Measurements from ENCODE around the gene GPBP1.
"Not testable (repeated sequence)": the region's sequence is repeated elsewhere in the genome, so short reads cannot be mapped to it uniquely, and the experiment has no call there.

The GPBP1 gene

DNA sequence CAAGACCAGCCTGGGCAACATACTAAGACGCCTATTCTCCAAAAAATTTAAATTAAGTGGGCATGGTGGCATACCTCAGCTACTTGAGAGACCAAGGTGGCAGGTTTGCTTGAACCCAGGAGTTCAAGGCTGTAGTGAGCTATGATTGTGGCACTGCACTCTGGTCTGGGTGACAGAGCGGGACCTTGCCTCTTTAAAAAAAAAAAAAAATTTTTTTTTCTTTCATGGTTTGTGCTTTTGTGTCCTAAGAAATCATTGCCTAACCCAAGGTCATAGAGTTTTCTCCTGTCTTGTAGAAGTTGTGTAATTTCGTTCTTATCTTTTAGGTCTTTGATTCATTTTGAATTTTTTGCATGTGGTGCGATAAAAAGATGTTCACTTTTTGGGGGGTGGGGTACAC, 12.3 kb downstream of the GPBP1 start:
- DNase-seq (ENCODE audit: low read depth) = no peak
- H3K4me3 ChIP-seq (ENCODE audit: control insufficient read depth, low read depth, low read length) = no peak overlapping the region
- TF ChIP-seq CTCF (conservative IDR thresholded peaks at IDR 0.05; ENCODE audit: control insufficient read depth, insufficient read depth, low read depth, low read length) = no peak

DNA sequence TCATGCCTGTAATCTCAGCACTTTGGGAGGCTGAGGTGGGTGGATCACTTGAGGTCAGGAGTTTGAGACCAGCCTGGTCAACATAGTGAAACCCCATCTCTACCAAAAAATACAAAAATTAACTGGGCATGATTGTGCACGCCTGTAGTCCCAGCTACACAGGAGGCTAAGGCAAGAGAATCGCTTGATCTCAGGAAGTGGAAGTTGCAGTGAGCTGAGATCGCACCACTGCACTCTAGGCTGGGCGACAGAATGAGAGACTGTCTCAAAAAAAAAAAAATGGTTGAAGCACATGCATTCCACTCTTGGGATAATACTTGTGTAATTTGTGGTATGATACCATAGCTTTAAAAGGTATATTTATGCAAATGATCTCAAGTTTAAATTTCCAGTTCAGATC, 14.1 kb downstream of the GPBP1 start:
- not testable (repeated sequence) for DNase-seq (ENCODE audit: low read depth); H3K4me3 ChIP-seq (ENCODE audit: control insufficient read depth, low read depth, low read length)

- H3K4me3 ChIP-seq (ENCODE audit: control insufficient read depth, low read depth, low read length) = no peak overlapping the region
- no peak for DNase-seq (ENCODE audit: low read depth)
- no peak for TF ChIP-seq CTCF (conservative IDR thresholded peaks at IDR 0.05; ENCODE audit: control insufficient read depth, insufficient read depth, low read depth, low read length)
These were observed 15.7 kb downstream of the GPBP1 start for GRCh38 chr5:57189515-57189914.

DNA sequence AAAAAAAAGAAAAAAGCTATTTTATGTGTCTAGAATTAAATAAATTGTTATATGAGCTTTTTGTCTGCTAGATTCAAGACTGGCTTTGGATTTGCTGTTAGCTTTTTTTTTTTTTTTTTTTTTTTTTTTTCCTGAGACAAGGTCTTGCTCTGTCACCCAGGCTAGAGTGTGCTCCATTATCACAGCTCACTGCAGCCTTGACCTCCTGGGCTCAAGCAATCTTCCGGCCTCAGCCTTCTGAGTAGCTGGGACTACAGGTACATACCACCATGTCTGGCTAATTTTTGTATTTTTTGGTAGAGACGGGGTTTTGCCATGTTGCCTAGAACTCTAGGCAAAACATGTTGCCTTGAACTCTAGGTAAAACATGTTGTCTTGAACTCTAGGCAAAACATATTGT, 16.7 kb downstream of the GPBP1 start:
- no peak overlapping the region for H3K4me3 ChIP-seq (ENCODE audit: control insufficient read depth, low read depth, low read length)
- DNase-seq (ENCODE audit: low read depth) = no peak
- TF ChIP-seq CTCF (conservative IDR thresholded peaks at IDR 0.05; ENCODE audit: control insufficient read depth, insufficient read depth, low read depth, low read length) = no peak

GRCh38 chr5:57191163-57191562, 17.3 kb downstream of the GPBP1 start:
- no peak for TF ChIP-seq CTCF (conservative IDR thresholded peaks at IDR 0.05; ENCODE audit: control insufficient read depth, insufficient read depth, low read depth, low read length)
- DNase-seq (ENCODE audit: low read depth) = no peak
- no peak overlapping the region for H3K4me3 ChIP-seq (ENCODE audit: control insufficient read depth, low read depth, low read length)

DNA sequence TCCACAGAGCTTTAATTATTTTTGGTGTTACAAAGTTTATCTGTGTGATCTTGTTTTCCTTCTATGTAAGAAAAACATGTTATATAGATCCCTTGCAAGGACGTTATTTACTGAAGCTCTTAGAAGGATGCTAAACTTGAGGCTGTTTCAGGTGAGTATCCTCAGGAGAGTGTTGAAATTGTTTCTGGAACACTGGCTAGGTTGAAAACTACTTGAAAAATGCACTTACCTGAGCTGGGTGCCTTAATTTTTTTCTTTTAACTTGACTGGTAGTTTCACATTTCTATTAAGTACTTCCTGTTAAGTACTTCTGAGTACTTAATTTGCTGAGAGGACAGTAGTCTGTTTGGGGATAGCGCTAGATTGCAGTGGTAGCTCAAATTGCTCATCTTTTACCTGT, 18.1 kb downstream of the GPBP1 start:
- DNase-seq (ENCODE audit: low read depth) = no peak
- H3K4me3 ChIP-seq (ENCODE audit: control insufficient read depth, low read depth, low read length) = no peak overlapping the region
- no peak for TF ChIP-seq CTCF (conservative IDR thresholded peaks at IDR 0.05; ENCODE audit: control insufficient read depth, insufficient read depth, low read depth, low read length)

DNA sequence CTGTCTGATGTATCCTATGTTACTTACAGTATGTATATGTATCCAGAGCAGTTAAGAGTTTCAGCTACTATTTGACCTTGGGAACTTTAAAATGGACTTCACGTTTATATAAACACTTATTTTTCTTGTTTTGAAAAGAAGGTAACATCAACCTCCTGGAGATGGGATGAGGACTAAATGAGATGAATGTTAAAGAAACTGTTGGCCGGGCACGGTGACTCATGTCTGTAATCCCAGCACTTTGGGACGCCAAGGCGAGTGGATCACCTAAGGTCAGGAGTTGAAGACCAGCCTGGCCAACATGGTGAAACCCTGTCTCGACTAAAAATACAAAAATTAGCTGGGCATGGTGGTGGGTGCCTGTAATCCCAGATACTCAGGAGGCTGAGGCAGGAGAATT, 19.0 kb downstream of the GPBP1 start:
- not testable (repeated sequence) for H3K4me3 ChIP-seq (ENCODE audit: control insufficient read depth, low read depth, low read length); DNase-seq (ENCODE audit: low read depth)

GRCh38 chr5:57193757-57194413, 20.0 kb downstream of the GPBP1 start:
- no peak for TF ChIP-seq CTCF (conservative IDR thresholded peaks at IDR 0.05; ENCODE audit: control insufficient read depth, insufficient read depth, low read depth, low read length)
- no peak overlapping the region for H3K4me3 ChIP-seq (ENCODE audit: control insufficient read depth, low read depth, low read length)
- no peak for DNase-seq (ENCODE audit: low read depth)

All from fibroblast of mammary gland (primary cell).